ENCODE measurements around the gene ARHGAP24. TPM values are rescaled to one million over a fixed set of nuclear protein-coding genes. Genes with fewer than 3 reads are reported as not detected.

ARHGAP24 gene
- total and polyA plus RNA-seq, 2 experiments from 2014 or later, result 5.1 to 8.6 TPM

GRCh38 chr4:85966373-85966772 is 491.4 kb downstream of the ARHGAP24 start:
- DNase-seq (ENCODE audit: low read depth in 1 of 2, low spot score in 1 of 2), result peak in 1 of 2 donors; percentile 70
- Histone ChIP-seq H3K27ac (no peak overlapping the region), H3K4me3 (no peak overlapping the region), H3K27me3 (no peaks in the 10 kb centered on the region), H3K9me3 (ENCODE audit: low read depth) (no peaks in the 10 kb centered on the region), H3K4me1 (ENCODE audit: low read depth) (no peaks in the 10 kb centered on the region), H3K36me3 (no peaks in the 10 kb centered on the region)
- no peak for TF ChIP-seq CTCF (IDR thresholded peaks at IDR 0.05; ENCODE audit: low read depth, low read length)

- Histone ChIP-seq H3K4me3 (no peak overlapping the region), H3K4me1 (ENCODE audit: low read depth) (no peaks in the 10 kb centered on the region), H3K36me3 (no peaks in the 10 kb centered on the region), H3K27me3 (no peaks in the 10 kb centered on the region), H3K9me3 (ENCODE audit: low read depth) (no peaks in the 10 kb centered on the region), H3K27ac (no peak overlapping the region)
- TF ChIP-seq CTCF (IDR thresholded peaks at IDR 0.05; ENCODE audit: low read depth, low read length), result no peak
- peak in 1 of 2 donors; percentile 47 for DNase-seq (ENCODE audit: low read depth in 1 of 2, low spot score in 1 of 2)
These were observed 492.9 kb downstream of the ARHGAP24 start for GRCh38 chr4:85967872-85968271.

- Histone ChIP-seq H3K36me3 (no peaks in the 10 kb centered on the region), H3K27ac (no peak overlapping the region)
These were observed 494.2 kb downstream of the ARHGAP24 start for GRCh38 chr4:85968945-85969819.

GRCh38 chr4:85970535-85970934 is 495.6 kb downstream of the ARHGAP24 start:
- Histone ChIP-seq H3K4me3 (no peak overlapping the region), H3K27ac (no peak overlapping the region), H3K9me3 (ENCODE audit: low read depth) (no peaks in the 10 kb centered on the region), H3K27me3 (no peaks in the 10 kb centered on the region), H3K4me1 (ENCODE audit: low read depth) (no peaks in the 10 kb centered on the region), H3K36me3 (no peaks in the 10 kb centered on the region)
- TF ChIP-seq CTCF (IDR thresholded peaks at IDR 0.05; ENCODE audit: low read depth, low read length), result no peak
- DNase-seq (ENCODE audit: low read depth in 1 of 2, low spot score in 1 of 2), result peak in 1 of 2 donors; percentile 21

More at GRCh38 chr4:85968945-85969819, 494.2 kb downstream of the ARHGAP24 start:
- no peaks in the 10 kb centered on the region for H3K9me3 ChIP-seq (ENCODE audit: low read depth)
- TF ChIP-seq CTCF (IDR thresholded peaks at IDR 0.05; ENCODE audit: low read depth, low read length), result peak; percentile 52
- H3K4me3 ChIP-seq, result no peak overlapping the region
- DNase-seq (ENCODE audit: low read depth in 1 of 2, low spot score in 1 of 2), result peak; percentile 57 to 77
- H3K4me1 ChIP-seq (ENCODE audit: low read depth), result no peaks in the 10 kb centered on the region
- no peaks in the 10 kb centered on the region for H3K27me3 ChIP-seq

- Histone ChIP-seq H3K4me3 (no peak overlapping the region), H3K27me3 (no peaks in the 10 kb centered on the region), H3K36me3 (no peaks in the 10 kb centered on the region), H3K4me1 (ENCODE audit: low read depth) (no peaks in the 10 kb centered on the region), H3K9me3 (ENCODE audit: low read depth) (no peaks in the 10 kb centered on the region), H3K27ac (no peak overlapping the region)
- TF ChIP-seq CTCF (IDR thresholded peaks at IDR 0.05; ENCODE audit: low read depth, low read length), result no peak
- DNase-seq (ENCODE audit: low read depth in 1 of 2, low spot score in 1 of 2), result no peak
These were observed 504.3 kb downstream of the ARHGAP24 start for GRCh38 chr4:85979276-85979675.
